Heart right ventricle (tissue), 16 donors: ENCODE results near the gene TBC1D22B. TPM values are rescaled to one million over a fixed set of nuclear protein-coding genes. Genes with fewer than 3 reads are reported as not detected.

Experiments used
- ATAC-seq, 8 donors: fragments of 200-7000 bp; cut with Tn5 transposase; one replicate each; pipeline ENCODE4 v1.9.1; 2020; ENCODE audit warnings: mild to moderate bottlenecking in 8 of 8, moderate library complexity in 8 of 8, moderate number of reproducible peaks in 1 of 8
- DNase-seq, 2 donors: peaks; one replicate each; pipeline ENCODE4 v3.0.0-alpha.2; 2020
- H3K27ac ChIP-seq, 10 donors: fragments of 200-600 bp; sonication (generic) in 2 of 10; one replicate each; pipeline versions ENCODE4 v1.5.0 to v1.8.0; 2020 to 2022; ENCODE audit warnings: mild to moderate bottlenecking in 3 of 10
- H3K27me3 ChIP-seq, 7 donors: fragments of 200-600 bp; one replicate each; pipeline ENCODE4 v1.8.0; 2021 to 2022; ENCODE audit warnings: mild to moderate bottlenecking in 2 of 7
- H3K36me3 ChIP-seq, 9 donors: fragments of 200-600 bp; sonication (generic) in 1 of 9; one replicate each; pipeline versions ENCODE4 v1.5.0 to v1.8.0; 2020 to 2022; ENCODE audit warnings: mild to moderate bottlenecking in 2 of 9
- H3K4me1 ChIP-seq, 9 donors: fragments of 200-600 bp; sonication (generic) in 1 of 9; one replicate each; pipeline versions ENCODE4 v1.5.0 to v1.8.0; 2020 to 2022; ENCODE audit warnings: mild to moderate bottlenecking in 4 of 9
- H3K4me3 ChIP-seq, 10 donors: fragments of 200-600 bp; sonication (generic) in 2 of 10; one replicate each; pipeline versions ENCODE4 v1.5.0 to v1.8.0; 2020 to 2022; ENCODE audit warnings: mild to moderate bottlenecking in 7 of 10, moderate library complexity in 2 of 10
- H3K9me3 ChIP-seq, 11 donors: fragments of 200-600 bp in 10 of 11; sonication (generic) in 2 of 11; one replicate each; pipeline versions ENCODE4 v1.5.0 to v1.8.0; 2013 to 2022; ENCODE audit warnings: mild to moderate bottlenecking in 2 of 11, control low read depth in 1 of 11, moderate library complexity in 1 of 11
- CTCF ChIP-seq, 9 donors: fragments of 200-600 bp; sonication (generic) in 2 of 9; IDR thresholded peaks; one replicate each; pipeline versions ENCODE4 v1.5.0 to v1.8.0; 2021 to 2022; ENCODE audit warnings: antibody characterized with exemption in 9 of 9, mild to moderate bottlenecking in 5 of 9, moderate library complexity in 1 of 9
- WGBS, 2 donors: extraction: QIAGEN DNeasy Blood & Tissue Kit; methylation state at CpG; one replicate each; pipeline ENCODE4 v1.1.7; 2013; ENCODE audit warnings: inconsistent platforms in 1 of 2; 5-methylcytosine and 5-hydroxymethylcytosine counted together
- intact Hi-C, 10 donors: fragments of 100-400 bp; cut with DNase I; formaldehyde crosslinking; loops; one replicate each; pipeline versions ENCODE4 v1.11.1 to v1.14.2; 2022
- polyA plus RNA-seq, 2 donors: library from polyadenylated mRNA; stranded (reverse); fragments of 200-250 nt; gene quantifications; one replicate each; pipeline ENCODE4 v1.2.3, GENCODE V29; 2013
- total RNA-seq, 10 donors: library from RNA; stranded (reverse); fragmentation: NEBNext Ultra II Directional in 3 of 10; extraction: Animal tissue kit (Norgen Biotek cat#: 25700) in 3 of 10; gene quantifications; one replicate each; pipeline versions ENCODE4 v1.2.1 to v1.2.4, GENCODE V29; 2021 to 2023
- donor health status: Arrhythmogenic right ventricular cardiomyopathy.
- donor health status: ischemic (EF 13 %, LVEDD 7.1; RV severe dilation, severe dysfunction).
- donor health status: healthy with polysubstance abuse.
- donor health status: DM: no; HTN: yes; CAD: no.
- donor health status: DM: no; HTN: no; CAD: no.
- donor health status: ischemic (EF 25% LVEDD 6.9; RV normal size, moderate dysfunction).
- donor health status: ischemic (EF 25% LVEDD 5.7; RV mildly dilated, moderate dysfunction).
- donor health status: healthy.
- donor health status: DM: yes; HTN: yes; CAD: no.
- donor health status: Ischemic cardiomyopathy.
- donor health status: ischemic (EF 35%, LVEDD 5.7; RV mildly dilated, moderate dysfunction).
- donor health status: nonischemic (EF 11% LVEDD 7.7; RV severe dilation, severe dysfunction).
- donor health status: DM: yes; HTN: yes; CAD: no.
- donor health status: PGD.
- donor health status: ischemic (EF 29% LVEDD 5.4; RV normal size, mild dysfunction).
- donor health status: nonischemic (EF 23%, LVEDD 6.1; RV moderate dilation, normal function).

Gene TBC1D22B
- total and polyA plus RNA-seq, 12 donors: 5.0 to 8.1 (median 6.3) TPM

- intact Hi-C loops: no loop called here
- Histone ChIP-seq H3K9me3 (no peaks in the 10 kb centered on the region), H3K27me3 (no peaks in the 10 kb centered on the region), H3K4me1 (peaks cover 0 to 7% (median 0%) of the 10 kb centered on the region in 9 donors), H3K4me3 (no peak overlapping the region), H3K36me3 (no peaks in the 10 kb centered on the region), H3K27ac (no peak overlapping the region)
- TF ChIP-seq CTCF (IDR thresholded peaks at IDR 0.05): no peak
- DNase-seq (no peak), ATAC-seq (no peak)
- 73 to 81% methylated on average over 4 of the region's 4 CpGs for WGBS, 2 donors
Observed at GRCh38 chr6:37251211-37251780, 6.3 kb upstream of the TBC1D22B start.

- TF ChIP-seq CTCF (IDR thresholded peaks at IDR 0.05): no peak
- H3K27me3 ChIP-seq: no peaks in the 10 kb centered on the region
- no peak for ATAC-seq
Observed at GRCh38 chr6:37253486-37254007, 4.0 kb upstream of the TBC1D22B start.

GRCh38 chr6:37254881-37255280 lies 2.7 kb upstream of the TBC1D22B start:
- WGBS, 2 donors: 96 to 99% methylated on average over 5 of the region's 5 CpGs
- Histone ChIP-seq H3K36me3 (no peaks in the 10 kb centered on the region), H3K4me3 (no peak overlapping the region), H3K4me1 (peaks cover 0 to 29% (median 20%) of the 10 kb centered on the region in 9 donors), H3K9me3 (no peaks in the 10 kb centered on the region), H3K27me3 (no peaks in the 10 kb centered on the region), H3K27ac (no peak overlapping the region)
- TF ChIP-seq CTCF (IDR thresholded peaks at IDR 0.05): no peak
- ATAC-seq: no peak
- intact Hi-C loops: no loop called here
- no peak for DNase-seq

More at GRCh38 chr6:37253486-37254007, 4.0 kb upstream of the TBC1D22B start:
- Histone ChIP-seq H3K27ac (no peak overlapping the region), H3K4me3 (no peak overlapping the region), H3K9me3 (no peaks in the 10 kb centered on the region), H3K4me1 (peaks cover 0 to 16% (median 10%) of the 10 kb centered on the region in 9 donors), H3K36me3 (no peaks in the 10 kb centered on the region)
- no peak for DNase-seq
- intact Hi-C loops: no loop called here

- TF ChIP-seq CTCF (IDR thresholded peaks at IDR 0.05): no peak
- DNase-seq (no peak), ATAC-seq (no peak)
- H3K9me3 ChIP-seq: no peaks in the 10 kb centered on the region
- H3K36me3 ChIP-seq: no peaks in the 10 kb centered on the region
- intact Hi-C loops: no loop called here
- peak overlapping the region in 9 of 10 donors; percentile 70 to 98 (median 88) for H3K4me3 ChIP-seq
- H3K4me1 ChIP-seq: peaks cover 0 to 33% (median 21%) of the 10 kb centered on the region in 9 donors
- 53 to 54% methylated on average over 12 of the region's 12 CpGs for WGBS, 2 donors
- no peaks in the 10 kb centered on the region for H3K27me3 ChIP-seq
- H3K27ac ChIP-seq: peak overlapping the region in 3 of 10 donors; percentile 94 to 98 (median 97)
Observed at GRCh38 chr6:37256692-37257319, 766 bp upstream of the TBC1D22B start.
